ENCODE results near the gene RPAIN.
A peak's percentile ranks its signal among the peaks of the same experiment; 100 is the strongest.

Gene RPAIN

DNA sequence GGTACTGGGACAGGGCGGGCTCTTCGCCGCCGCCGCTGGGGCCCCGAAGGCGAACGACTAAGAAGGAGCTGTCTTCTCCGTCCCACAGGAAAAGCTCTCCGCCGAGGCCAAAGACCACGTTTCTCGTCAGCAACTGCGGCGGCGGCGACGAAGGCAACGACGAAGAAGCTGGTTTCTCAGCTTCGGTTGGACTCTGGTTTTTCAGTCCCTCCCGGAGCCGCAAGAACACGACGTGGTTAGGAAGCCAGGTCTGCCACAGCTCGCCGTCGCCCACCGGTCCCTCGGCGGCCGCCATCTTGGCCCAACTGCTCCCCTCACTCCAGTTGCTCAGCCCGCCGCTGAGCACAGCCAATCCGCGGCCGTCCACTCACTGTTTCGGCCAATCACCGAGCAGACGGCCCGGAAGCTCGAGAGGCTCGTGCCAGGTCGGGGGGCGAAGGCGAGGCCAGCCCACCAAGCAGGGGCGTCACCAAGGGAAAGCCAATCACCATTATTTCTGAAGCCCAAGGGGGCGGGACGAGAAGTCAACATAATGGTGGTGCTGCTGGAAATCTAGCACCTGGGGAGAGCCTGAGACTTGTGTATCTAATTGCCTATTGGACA is 525 bp upstream of the RPAIN start, which contains the start of gene NUP88:
Gene NUP88, minus strand, starts transcription at position 307 of the 603 bp plus-strand sequence. Its CDS starts 12 bp downstream, at position 295.
- H3K36me3 ChIP-seq (ENCODE audit: insufficient read depth), result no peaks in the 10 kb centered on the region
- H3K4me3 ChIP-seq (IDR thresholded peaks at IDR 0.05; ENCODE audit: insufficient read depth, low read depth, low read length), result no peak within 1 kb of the TSS
- peak within 1 kb of the TSS; percentile 64 for H3K27ac ChIP-seq
- peaks cover 20% of the 10 kb centered on the region; the same call in 1 of the 2 replicates for H3K79me2 ChIP-seq (ENCODE audit: insufficient read depth, low read depth)
- no peaks in the 10 kb centered on the region for H3K4me1 ChIP-seq (ENCODE audit: low read depth, poor library complexity, severe bottlenecking)
- peak within 1 kb of the TSS; percentile 51 for H3K4me2 ChIP-seq
- peak within 1 kb of the TSS; percentile 57; the same call in 1 of the 2 replicates for H3K9ac ChIP-seq
- H3K27me3 ChIP-seq (ENCODE audit: insufficient read depth, low read depth), result no peaks in the 10 kb centered on the region
- TF ChIP-seq, protein P1, sequence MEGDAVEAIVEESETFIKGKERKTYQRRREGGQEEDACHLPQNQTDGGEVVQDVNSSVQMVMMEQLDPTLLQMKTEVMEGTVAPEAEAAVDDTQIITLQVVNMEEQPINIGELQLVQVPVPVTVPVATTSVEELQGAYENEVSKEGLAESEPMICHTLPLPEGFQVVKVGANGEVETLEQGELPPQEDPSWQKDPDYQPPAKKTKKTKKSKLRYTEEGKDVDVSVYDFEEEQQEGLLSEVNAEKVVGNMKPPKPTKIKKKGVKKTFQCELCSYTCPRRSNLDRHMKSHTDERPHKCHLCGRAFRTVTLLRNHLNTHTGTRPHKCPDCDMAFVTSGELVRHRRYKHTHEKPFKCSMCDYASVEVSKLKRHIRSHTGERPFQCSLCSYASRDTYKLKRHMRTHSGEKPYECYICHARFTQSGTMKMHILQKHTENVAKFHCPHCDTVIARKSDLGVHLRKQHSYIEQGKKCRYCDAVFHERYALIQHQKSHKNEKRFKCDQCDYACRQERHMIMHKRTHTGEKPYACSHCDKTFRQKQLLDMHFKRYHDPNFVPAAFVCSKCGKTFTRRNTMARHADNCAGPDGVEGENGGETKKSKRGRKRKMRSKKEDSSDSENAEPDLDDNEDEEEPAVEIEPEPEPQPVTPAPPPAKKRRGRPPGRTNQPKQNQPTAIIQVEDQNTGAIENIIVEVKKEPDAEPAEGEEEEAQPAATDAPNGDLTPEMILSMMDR (conservative IDR thresholded peaks at IDR 0.05; ENCODE audit: low read depth, low read length), result no peak
- peak within 1 kb of the TSS; percentile 34 for H2AFZ ChIP-seq (ENCODE audit: low read depth)
- no peaks in the 10 kb centered on the region for H4K20me1 ChIP-seq (ENCODE audit: insufficient read depth)

DNA sequence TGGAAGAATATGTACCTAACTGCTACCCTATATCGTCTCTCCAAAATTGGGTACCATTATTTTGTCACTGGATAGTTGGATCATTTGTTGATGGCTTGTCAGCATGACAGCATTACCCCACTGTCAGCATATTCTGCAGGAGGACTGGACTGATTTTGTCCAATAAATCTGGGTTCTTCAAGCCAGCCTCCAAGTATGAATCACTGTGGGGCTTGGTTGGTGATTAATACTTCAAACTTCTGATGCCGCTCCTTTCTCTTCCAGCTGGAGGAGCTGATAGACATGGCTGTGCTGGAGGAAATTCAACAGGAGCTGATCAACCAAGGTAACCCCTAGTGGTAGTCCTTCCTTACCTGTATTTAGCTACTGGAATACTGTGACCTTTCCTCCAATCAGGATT is 2.5 kb downstream of the RPAIN start:
- TF ChIP-seq, protein P1 (conservative IDR thresholded peaks at IDR 0.05; ENCODE audit: low read depth, low read length), result no peak
- Histone ChIP-seq H4K20me1 (ENCODE audit: insufficient read depth) (no peaks in the 10 kb centered on the region), H3K36me3 (ENCODE audit: insufficient read depth) (no peaks in the 10 kb centered on the region), H3K4me3 (IDR thresholded peaks at IDR 0.05; ENCODE audit: insufficient read depth, low read depth, low read length) (no peak overlapping the region), H3K27me3 (ENCODE audit: insufficient read depth, low read depth) (no peaks in the 10 kb centered on the region), H3K79me2 (ENCODE audit: insufficient read depth, low read depth) (peaks cover 11% of the 10 kb centered on the region; the same call in 1 of the 2 replicates), H2AFZ (ENCODE audit: low read depth) (no peak overlapping the region), H3K4me2 (no peak overlapping the region), H3K27ac (no peak overlapping the region), H3K9ac (no peak overlapping the region), H3K4me1 (ENCODE audit: low read depth, poor library complexity, severe bottlenecking) (no peaks in the 10 kb centered on the region)

GRCh38 chr17:5424909-5425308 is 4.9 kb downstream of the RPAIN start:
- Histone ChIP-seq H3K27me3 (ENCODE audit: insufficient read depth, low read depth) (no peaks in the 10 kb centered on the region), H3K79me2 (ENCODE audit: insufficient read depth, low read depth) (no peaks in the 10 kb centered on the region), H3K36me3 (ENCODE audit: insufficient read depth) (no peaks in the 10 kb centered on the region)

GRCh38 chr17:5425826-5426225 is 5.8 kb downstream of the RPAIN start:
- no peaks in the 10 kb centered on the region for H3K27me3 ChIP-seq (ENCODE audit: insufficient read depth, low read depth)
- H4K20me1 ChIP-seq (ENCODE audit: insufficient read depth), result no peaks in the 10 kb centered on the region

More at GRCh38 chr17:5424909-5425308, 4.9 kb downstream of the RPAIN start:
- Histone ChIP-seq H4K20me1 (ENCODE audit: insufficient read depth) (no peaks in the 10 kb centered on the region), H3K27ac (no peak overlapping the region), H2AFZ (ENCODE audit: low read depth) (no peak overlapping the region), H3K9ac (no peak overlapping the region), H3K4me1 (ENCODE audit: low read depth, poor library complexity, severe bottlenecking) (no peaks in the 10 kb centered on the region), H3K4me2 (no peak overlapping the region), H3K4me3 (IDR thresholded peaks at IDR 0.05; ENCODE audit: insufficient read depth, low read depth, low read length) (no peak overlapping the region)
- TF ChIP-seq, protein P1 (conservative IDR thresholded peaks at IDR 0.05; ENCODE audit: low read depth, low read length), result no peak

More at GRCh38 chr17:5425826-5426225, 5.8 kb downstream of the RPAIN start:
- TF ChIP-seq, protein P1 (conservative IDR thresholded peaks at IDR 0.05; ENCODE audit: low read depth, low read length), result no peak
- no peak overlapping the region for H3K9ac ChIP-seq
- H3K4me3 ChIP-seq (IDR thresholded peaks at IDR 0.05; ENCODE audit: insufficient read depth, low read depth, low read length), result no peak overlapping the region
- H3K4me2 ChIP-seq, result no peak overlapping the region
- H3K79me2 ChIP-seq (ENCODE audit: insufficient read depth, low read depth), result no peaks in the 10 kb centered on the region
- no peak overlapping the region for H2AFZ ChIP-seq (ENCODE audit: low read depth)
- no peak overlapping the region for H3K27ac ChIP-seq
- no peaks in the 10 kb centered on the region for H3K4me1 ChIP-seq (ENCODE audit: low read depth, poor library complexity, severe bottlenecking)
- H3K36me3 ChIP-seq (ENCODE audit: insufficient read depth), result no peaks in the 10 kb centered on the region

All from KMS-11 (cell line).